Measurements from ENCODE around the gene TSACC.

The TSACC gene

DNA sequence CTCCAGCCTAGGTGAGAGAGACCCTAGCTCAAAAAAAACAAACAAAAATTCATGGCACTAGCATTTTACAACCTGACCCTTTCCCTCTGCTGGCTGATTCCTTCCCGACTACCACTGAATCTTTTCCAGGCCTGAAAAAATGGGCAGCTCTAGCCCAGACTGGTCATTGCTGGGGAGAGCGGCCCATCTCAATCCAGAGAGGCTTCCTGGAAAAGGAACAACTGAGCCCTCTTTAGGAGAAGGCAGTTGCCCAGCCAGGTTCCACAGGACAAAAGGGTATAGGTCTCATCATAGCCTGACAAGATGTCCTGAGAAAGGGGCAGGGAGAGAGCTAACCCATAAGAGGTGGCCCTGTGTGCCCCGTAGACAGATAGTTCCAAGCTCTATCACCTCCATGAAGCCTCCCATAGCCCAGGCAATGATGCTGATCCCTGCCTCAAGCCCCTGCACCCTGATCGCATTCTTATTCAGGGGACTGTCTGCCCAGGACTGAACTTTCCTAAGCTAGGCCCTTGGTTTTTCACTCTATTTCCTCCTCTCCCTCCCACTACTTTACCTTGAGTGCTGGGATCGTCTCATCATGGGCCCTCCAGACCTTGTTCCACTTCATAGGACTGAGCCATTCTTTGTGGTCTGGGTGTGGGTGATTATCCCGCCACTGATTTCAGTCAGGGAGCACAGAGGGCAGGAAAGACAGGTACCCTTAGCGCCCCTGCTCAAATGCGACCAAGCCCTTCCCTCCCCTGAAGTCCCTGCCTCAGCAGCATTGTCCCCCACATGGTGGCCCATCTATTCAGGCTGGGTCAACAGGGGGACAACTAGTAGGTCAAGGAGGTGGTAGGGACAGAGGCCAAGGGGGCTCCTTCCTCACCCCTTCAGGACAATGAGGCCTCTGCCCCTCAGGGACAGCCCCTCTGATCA lies 48.9 kb downstream of the TSACC start:
- TF ChIP-seq, protein P1, sequence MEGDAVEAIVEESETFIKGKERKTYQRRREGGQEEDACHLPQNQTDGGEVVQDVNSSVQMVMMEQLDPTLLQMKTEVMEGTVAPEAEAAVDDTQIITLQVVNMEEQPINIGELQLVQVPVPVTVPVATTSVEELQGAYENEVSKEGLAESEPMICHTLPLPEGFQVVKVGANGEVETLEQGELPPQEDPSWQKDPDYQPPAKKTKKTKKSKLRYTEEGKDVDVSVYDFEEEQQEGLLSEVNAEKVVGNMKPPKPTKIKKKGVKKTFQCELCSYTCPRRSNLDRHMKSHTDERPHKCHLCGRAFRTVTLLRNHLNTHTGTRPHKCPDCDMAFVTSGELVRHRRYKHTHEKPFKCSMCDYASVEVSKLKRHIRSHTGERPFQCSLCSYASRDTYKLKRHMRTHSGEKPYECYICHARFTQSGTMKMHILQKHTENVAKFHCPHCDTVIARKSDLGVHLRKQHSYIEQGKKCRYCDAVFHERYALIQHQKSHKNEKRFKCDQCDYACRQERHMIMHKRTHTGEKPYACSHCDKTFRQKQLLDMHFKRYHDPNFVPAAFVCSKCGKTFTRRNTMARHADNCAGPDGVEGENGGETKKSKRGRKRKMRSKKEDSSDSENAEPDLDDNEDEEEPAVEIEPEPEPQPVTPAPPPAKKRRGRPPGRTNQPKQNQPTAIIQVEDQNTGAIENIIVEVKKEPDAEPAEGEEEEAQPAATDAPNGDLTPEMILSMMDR (IDR thresholded peaks at IDR 0.05): no peak
- Mint-ChIP-seq H3K9me3 (no peaks in the 10 kb centered on the region), H3K4me3 (peak overlapping the region; percentile 52), H3K27ac (no peak overlapping the region), H3K27me3 (ENCODE audit: low read depth, poor library complexity) (peaks cover 74% of the 10 kb centered on the region), H3K36me3 (ENCODE audit: low read depth) (no peaks in the 10 kb centered on the region), H3K4me1 (peaks cover 28% of the 10 kb centered on the region)
- DNase-seq: no peak

DNA sequence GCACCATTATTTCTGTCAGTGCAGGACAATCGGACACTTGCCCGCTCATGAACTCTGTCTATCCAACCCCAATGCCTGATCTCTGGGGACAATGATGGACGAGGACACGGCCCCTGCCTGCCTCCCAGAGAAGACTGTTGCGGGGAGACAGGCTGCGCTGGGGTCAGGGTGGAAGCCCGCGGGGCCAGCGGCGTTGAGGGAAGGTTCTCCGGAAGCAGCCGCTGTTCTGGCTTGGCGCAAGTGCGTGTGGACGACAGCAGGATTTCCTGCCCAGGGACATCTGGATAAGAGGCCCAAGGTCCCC lies 49.5 kb downstream of the TSACC start:
- Mint-ChIP-seq H3K9me3 (no peaks in the 10 kb centered on the region), H3K4me1 (peaks cover 34% of the 10 kb centered on the region), H3K4me3 (peak overlapping the region; percentile 52), H3K27ac (no peak overlapping the region), H3K36me3 (ENCODE audit: low read depth) (no peaks in the 10 kb centered on the region), H3K27me3 (ENCODE audit: low read depth, poor library complexity) (peaks cover 74% of the 10 kb centered on the region)
- TF ChIP-seq, protein P1 (IDR thresholded peaks at IDR 0.05): no peak
- no peak for DNase-seq

DNA sequence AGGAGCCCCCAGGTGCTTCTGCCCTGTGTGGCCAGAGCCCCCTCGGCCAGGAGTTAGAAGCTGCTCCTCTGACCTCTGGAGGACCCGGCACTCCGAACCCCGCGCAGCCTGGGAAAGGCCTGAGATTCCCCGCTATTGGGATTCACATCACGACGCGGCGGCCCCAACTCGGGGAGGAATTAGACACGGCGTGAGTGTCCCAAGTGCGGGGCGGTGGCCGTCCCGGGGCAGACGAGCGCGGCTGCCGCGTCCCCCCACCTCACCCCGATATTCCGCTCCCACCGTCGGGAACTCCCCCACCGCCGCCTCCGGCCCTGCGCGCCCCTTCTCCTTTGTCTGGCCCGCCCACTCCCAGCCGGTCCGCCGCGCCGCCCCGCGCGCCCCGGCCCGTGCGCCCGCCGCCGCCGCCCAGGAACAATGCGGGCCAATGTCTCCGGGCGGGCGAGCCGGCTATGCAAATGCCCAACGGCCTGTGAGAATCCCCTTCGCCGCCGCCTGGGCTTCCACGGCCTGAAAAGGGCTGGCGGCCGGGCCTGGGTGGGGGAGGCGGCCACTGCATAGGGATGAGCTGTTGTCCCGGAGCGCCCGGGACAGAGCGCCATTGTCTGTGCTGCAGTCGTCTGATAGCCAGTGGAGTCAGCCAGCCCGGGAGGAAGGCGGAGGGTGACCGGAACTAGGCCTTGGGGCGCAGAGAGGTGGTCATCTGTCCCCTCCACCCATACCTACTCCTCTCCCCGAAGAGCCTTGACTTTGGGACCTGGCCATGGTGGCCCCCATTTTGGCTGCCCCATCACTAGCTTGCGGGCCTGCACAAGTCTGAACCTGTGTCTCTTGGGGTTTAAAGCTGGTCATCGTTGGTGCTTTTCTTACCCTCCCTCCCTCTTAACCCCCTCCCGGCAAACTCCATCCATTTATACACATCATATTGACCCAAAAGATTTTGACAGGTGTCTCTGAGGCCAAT lies 50.1 kb downstream of the TSACC start:
- Mint-ChIP-seq H3K27me3 (ENCODE audit: low read depth, poor library complexity) (peaks cover 79% of the 10 kb centered on the region), H3K4me3 (peak overlapping the region; percentile 54), H3K9me3 (no peaks in the 10 kb centered on the region), H3K36me3 (ENCODE audit: low read depth) (no peaks in the 10 kb centered on the region), H3K4me1 (peaks cover 41% of the 10 kb centered on the region), H3K27ac (no peak overlapping the region)
- DNase-seq: peak; percentile 77
- TF ChIP-seq, protein P1 (IDR thresholded peaks at IDR 0.05): no peak

DNA sequence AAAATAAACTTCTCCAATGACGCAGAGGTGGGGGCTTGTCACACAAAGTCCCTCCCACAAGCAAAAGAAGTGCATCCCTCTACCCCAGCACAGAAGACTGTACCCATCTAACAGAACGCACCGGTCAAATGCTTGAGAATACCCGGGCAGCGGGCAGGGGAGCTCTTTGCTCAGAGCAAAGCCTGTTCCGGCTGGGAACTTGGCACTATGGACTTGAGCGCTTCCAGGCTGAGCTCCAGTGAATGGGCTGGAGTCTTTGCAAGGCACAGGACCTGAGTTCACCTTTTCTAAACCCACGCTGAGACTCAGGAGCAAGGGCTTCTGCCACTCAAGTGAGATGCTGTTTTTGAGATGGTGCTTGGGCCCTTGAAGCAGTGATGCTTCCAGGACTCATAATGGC lies 51.0 kb downstream of the TSACC start:
- peaks cover 88% of the 10 kb centered on the region for H3K27me3 Mint-ChIP-seq (ENCODE audit: low read depth, poor library complexity)

DNA sequence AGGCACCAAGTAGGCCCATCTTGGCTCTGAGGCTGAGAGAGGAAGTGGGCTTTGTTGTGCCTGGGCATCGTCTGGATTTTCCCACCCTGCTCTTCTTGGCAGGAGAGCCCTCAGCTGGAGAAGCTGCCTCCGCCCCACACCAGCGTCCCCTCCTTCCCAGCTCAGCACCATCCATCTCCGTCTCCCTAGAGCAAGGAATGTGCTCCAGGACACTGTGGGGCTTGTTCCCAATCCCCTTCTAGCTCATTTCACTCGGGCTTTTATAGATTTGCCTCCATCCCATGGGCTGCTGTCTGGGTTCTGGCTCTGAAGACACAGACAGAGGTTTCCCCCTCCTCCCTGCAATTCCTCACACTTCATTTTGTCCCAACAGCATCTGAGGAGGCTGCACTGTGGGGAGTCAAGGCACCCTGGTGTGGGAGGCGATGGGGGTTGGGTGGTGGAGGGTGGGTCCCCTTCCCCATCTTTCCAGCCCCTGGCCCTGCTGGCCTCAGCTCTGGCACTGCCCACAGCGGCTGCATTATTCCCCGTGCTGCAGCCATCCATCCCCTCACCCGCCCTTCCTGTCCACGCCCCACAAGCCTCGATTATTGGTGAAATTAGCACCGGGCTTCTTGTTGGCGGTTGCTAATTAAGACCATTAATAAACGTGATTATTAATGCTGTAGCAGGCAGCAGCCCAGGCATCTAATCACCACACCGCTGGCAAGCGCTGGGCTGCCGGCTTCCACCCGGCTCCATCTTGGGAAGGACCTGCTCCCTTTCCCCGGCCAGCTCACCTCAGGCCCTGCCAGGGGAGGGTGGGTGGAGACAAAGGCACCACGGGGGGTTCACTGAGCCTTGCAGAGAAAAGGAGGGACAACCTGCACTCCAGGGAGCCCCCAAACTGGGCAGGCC lies 52.4 kb downstream of the TSACC start:
- Mint-ChIP-seq H3K27ac (no peak overlapping the region), H3K36me3 (ENCODE audit: low read depth) (no peaks in the 10 kb centered on the region), H3K27me3 (ENCODE audit: low read depth, poor library complexity) (peaks cover 83% of the 10 kb centered on the region), H3K4me1 (peaks cover 41% of the 10 kb centered on the region), H3K9me3 (no peaks in the 10 kb centered on the region), H3K4me3 (no peak overlapping the region)
- DNase-seq: no peak
- TF ChIP-seq, protein P1 (IDR thresholded peaks at IDR 0.05): no peak

More for the DNA sequence above, 51.0 kb downstream of the TSACC start:
- TF ChIP-seq, protein P1 (IDR thresholded peaks at IDR 0.05): no peak
- Mint-ChIP-seq H3K4me3 (no peak overlapping the region), H3K4me1 (peaks cover 41% of the 10 kb centered on the region), H3K9me3 (no peaks in the 10 kb centered on the region), H3K27ac (no peak overlapping the region), H3K36me3 (ENCODE audit: low read depth) (no peaks in the 10 kb centered on the region)
- no peak for DNase-seq
